MCF 10A (cell line): ENCODE measurements around the gene CARS1. TPM values are rescaled to one million over a fixed set of nuclear protein-coding genes. Genes with fewer than 3 reads are reported as not detected.

Experiments
- BruUV-seq: library from RNA; stranded (reverse); fragments of 400-500 nt; replicated peaks from 2 replicates; lab custom pipeline; 2021; lab: Mats Ljungman, UMichigan
- CTCF ChIA-PET: fragments of 300-600 bp; sonication (Branson Sonifier 250); formaldehyde crosslinking; extraction: SDS; loops from one replicate; lab custom pipeline; 2021; ENCODE audit warnings: antibody characterized with exemption, inconsistent platforms; lab: Yijun Ruan, JAX
- POLR2A ChIA-PET: fragments of 300-600, 350-650 bp; sonication (Branson Sonifier 250); formaldehyde crosslinking; extraction: SDS; loops from one replicate; lab custom pipeline; 2020; ENCODE audit warnings: antibody characterized with exemption, inconsistent platforms; lab: Yijun Ruan, JAX
- DNase-seq: peaks from one replicate; pipeline ENCODE4 v3.0.0-alpha.2; 2018; ENCODE audit not compliant: unreplicated experiment
- H3K27ac Mint-ChIP-seq: one replicate; pipeline ENCODE4 v1.8.0; 2022; ENCODE audit warnings: mild to moderate bottlenecking, low read depth, mixed read lengths; ENCODE audit not compliant: unreplicated experiment
- H3K27me3 Mint-ChIP-seq: one replicate; pipeline ENCODE4 v1.8.0; 2022; ENCODE audit warnings: mixed read lengths; ENCODE audit not compliant: insufficient read depth, unreplicated experiment
- H3K36me3 Mint-ChIP-seq: one replicate; pipeline ENCODE4 v1.8.0; 2022; ENCODE audit warnings: mild to moderate bottlenecking, moderate library complexity, mixed read lengths; ENCODE audit not compliant: insufficient read depth, unreplicated experiment
- H3K4me1 Mint-ChIP-seq: one replicate; pipeline ENCODE4 v1.8.0; 2022; ENCODE audit warnings: mixed read lengths; ENCODE audit not compliant: insufficient read depth, unreplicated experiment
- H3K4me3 Mint-ChIP-seq: one replicate; pipeline ENCODE4 v1.8.0; 2022; ENCODE audit warnings: mild to moderate bottlenecking, moderate library complexity, mixed read lengths; ENCODE audit not compliant: unreplicated experiment
- H3K9me3 Mint-ChIP-seq: one replicate; pipeline ENCODE4 v1.8.0; 2022; ENCODE audit warnings: mixed read lengths; ENCODE audit not compliant: unreplicated experiment
- intact Hi-C: fragments of 100-400 bp; cut with micrococcal nuclease; formaldehyde crosslinking; loops from 2 replicates; pipeline ENCODE4 v1.14.1; 2022
- total RNA-seq: library from RNA; stranded (reverse); gene quantifications from 2 replicates; pipeline ENCODE4 v1.2.3, GENCODE V29; 2022
- TF ChIP-seq, protein P1 (sequence below): fragments of 200-600 bp; IDR thresholded peaks from one replicate; pipeline ENCODE4 v1.8.0; 2022; ENCODE audit warnings: antibody characterized with exemption, mild to moderate bottlenecking; ENCODE audit not compliant: unreplicated experiment

The CARS1 gene
- total RNA-seq, 1 experiment from 2014 or later = 150 TPM

DNA sequence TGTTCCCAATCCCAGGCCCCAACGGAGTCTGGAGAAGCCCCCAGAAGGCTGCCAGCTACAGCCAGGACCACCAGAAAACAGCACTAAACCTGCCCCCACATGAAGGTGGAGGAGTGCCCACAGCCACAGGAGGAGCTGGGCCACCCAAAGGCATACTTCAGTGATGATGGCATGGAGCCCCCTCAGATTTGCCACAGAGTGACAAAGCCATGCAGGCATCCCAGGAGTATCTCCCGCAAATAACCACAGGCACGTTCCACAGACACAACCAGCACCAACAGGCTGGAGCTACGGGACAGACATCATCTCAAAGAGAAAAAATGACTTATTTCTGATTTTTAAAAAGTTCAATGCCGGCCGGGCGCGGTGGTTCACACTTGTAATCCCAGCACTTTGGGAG, 10.6 kb downstream of the CARS1 start:
- intact Hi-C loops = no loop called here
- H3K4me3 Mint-ChIP-seq = no peak overlapping the region
- POLR2A ChIA-PET = interaction anchor here (1.5 kb wide), 1 partner anchor 10 kb away, joined by 6 read pairs; the partner anchor contains the start of gene CARS1
- no peaks in the 10 kb centered on the region for H3K27me3 Mint-ChIP-seq
- H3K9me3 Mint-ChIP-seq = no peaks in the 10 kb centered on the region
- no peak overlapping the region for H3K27ac Mint-ChIP-seq
- peaks cover 20% of the 10 kb centered on the region for H3K4me1 Mint-ChIP-seq
- peaks cover 49% of the 10 kb centered on the region for H3K36me3 Mint-ChIP-seq
- CTCF ChIA-PET = interaction anchor here (0.6 to 13.3 kb wide), 9 partner anchors 9 to 362 kb away, joined by 3 to 113 read pairs (median 3); partner anchors contain the start of gene CARS1
- TF ChIP-seq, protein P1, sequence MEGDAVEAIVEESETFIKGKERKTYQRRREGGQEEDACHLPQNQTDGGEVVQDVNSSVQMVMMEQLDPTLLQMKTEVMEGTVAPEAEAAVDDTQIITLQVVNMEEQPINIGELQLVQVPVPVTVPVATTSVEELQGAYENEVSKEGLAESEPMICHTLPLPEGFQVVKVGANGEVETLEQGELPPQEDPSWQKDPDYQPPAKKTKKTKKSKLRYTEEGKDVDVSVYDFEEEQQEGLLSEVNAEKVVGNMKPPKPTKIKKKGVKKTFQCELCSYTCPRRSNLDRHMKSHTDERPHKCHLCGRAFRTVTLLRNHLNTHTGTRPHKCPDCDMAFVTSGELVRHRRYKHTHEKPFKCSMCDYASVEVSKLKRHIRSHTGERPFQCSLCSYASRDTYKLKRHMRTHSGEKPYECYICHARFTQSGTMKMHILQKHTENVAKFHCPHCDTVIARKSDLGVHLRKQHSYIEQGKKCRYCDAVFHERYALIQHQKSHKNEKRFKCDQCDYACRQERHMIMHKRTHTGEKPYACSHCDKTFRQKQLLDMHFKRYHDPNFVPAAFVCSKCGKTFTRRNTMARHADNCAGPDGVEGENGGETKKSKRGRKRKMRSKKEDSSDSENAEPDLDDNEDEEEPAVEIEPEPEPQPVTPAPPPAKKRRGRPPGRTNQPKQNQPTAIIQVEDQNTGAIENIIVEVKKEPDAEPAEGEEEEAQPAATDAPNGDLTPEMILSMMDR = no peak
- no TSS peak for BruUV-seq
- DNase-seq = no peak

DNA sequence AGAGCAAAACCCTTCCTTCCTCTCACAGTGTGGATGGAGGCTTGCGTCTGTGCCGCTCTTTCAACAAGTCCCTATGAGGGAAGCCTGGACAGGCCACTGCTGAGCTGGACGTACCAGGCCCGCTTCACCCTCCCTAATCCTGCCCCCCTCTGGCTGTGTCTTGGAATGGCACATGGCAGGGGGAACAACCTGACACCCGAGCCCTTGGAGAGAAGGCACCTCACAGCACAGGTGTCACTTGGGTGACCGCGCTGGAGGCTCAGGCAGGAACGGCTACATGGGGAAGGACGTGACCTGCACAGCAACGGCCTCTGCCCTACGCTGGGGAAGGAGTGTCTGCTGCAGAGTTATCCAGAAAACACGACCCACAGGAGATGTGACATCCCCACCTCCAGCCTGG, 11.0 kb downstream of the CARS1 start:
- intact Hi-C loops = no loop called here
- TF ChIP-seq, protein P1 = no peak
- H3K36me3 Mint-ChIP-seq = peaks cover 54% of the 10 kb centered on the region
- H3K27ac Mint-ChIP-seq = no peak overlapping the region
- no TSS peak for BruUV-seq
- no peak overlapping the region for H3K4me3 Mint-ChIP-seq
- H3K9me3 Mint-ChIP-seq = no peaks in the 10 kb centered on the region
- POLR2A ChIA-PET = interaction anchor here (1.5 kb wide), 1 partner anchor 11 kb away, joined by 6 read pairs; the partner anchor contains the start of gene CARS1
- no peaks in the 10 kb centered on the region for H3K27me3 Mint-ChIP-seq
- CTCF ChIA-PET = interaction anchor here (0.6 to 13.3 kb wide), 6 partner anchors 9 to 216 kb away, joined by 3 to 113 read pairs (median 3); no protein-coding TSS in a partner anchor
- no peak for DNase-seq
- peaks cover 23% of the 10 kb centered on the region for H3K4me1 Mint-ChIP-seq

- Mint-ChIP-seq H3K27ac (no peak overlapping the region), H3K36me3 (peaks cover 67% of the 10 kb centered on the region), H3K4me3 (no peak overlapping the region), H3K9me3 (no peaks in the 10 kb centered on the region), H3K4me1 (peaks cover 14% of the 10 kb centered on the region), H3K27me3 (no peaks in the 10 kb centered on the region)
- no peak for DNase-seq
- ChIA-PET CTCF (interaction anchor here (0.6 to 13.3 kb wide), 3 partner anchors 7 to 70 kb away, joined by 4 to 113 read pairs (median 4); no protein-coding TSS in a partner anchor), POLR2A (no interaction called here)
- no TSS peak for BruUV-seq
- intact Hi-C loops = no loop called here
- TF ChIP-seq, protein P1 = no peak
These were observed 12.3 kb downstream of the CARS1 start for GRCh38 chr11:3044915-3045314.

DNA sequence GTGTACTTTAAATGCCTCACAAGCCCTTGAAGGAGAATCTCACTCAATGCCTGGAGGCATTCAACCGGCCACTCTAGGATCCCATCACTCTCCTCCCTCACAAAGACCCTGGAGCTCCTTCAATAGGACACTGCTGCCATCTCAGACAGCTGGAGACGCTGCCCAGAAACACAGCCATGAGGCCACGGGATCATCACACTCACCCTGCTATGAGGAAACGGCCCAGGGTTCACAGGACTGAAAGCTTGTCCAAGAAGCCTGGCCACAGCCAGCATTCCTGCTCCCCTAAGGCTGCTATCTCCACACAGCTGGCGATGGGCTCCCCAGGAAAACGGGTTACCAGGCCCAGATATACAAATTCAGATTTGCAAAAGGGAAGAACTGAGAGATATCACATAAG, 13.2 kb downstream of the CARS1 start:
- Mint-ChIP-seq H3K4me3 (no peak overlapping the region), H3K4me1 (peaks cover 5% of the 10 kb centered on the region), H3K9me3 (no peaks in the 10 kb centered on the region), H3K27me3 (no peaks in the 10 kb centered on the region), H3K36me3 (peaks cover 71% of the 10 kb centered on the region), H3K27ac (no peak overlapping the region)
- no TSS peak for BruUV-seq
- TF ChIP-seq, protein P1 = no peak
- intact Hi-C loops = no loop called here
- ChIA-PET POLR2A (interaction anchor here (1.0 kb wide), 1 partner anchor 47 kb away, joined by 3 read pairs; no protein-coding TSS in a partner anchor), CTCF (interaction anchor here (0.6 to 1.2 kb wide), 3 partner anchors 10 to 48 kb away, joined by 3 to 4 read pairs (median 3); no protein-coding TSS in a partner anchor)
- no peak for DNase-seq
